ENCODE data around the gene RAB25.

GRCh38 chr1:156074661-156075060, 13.7 kb downstream of the RAB25 start:
- TF ChIP-seq CTCF (conservative IDR thresholded peaks at IDR 0.05) (no peak), ZFX (IDR thresholded peaks at IDR 0.05) (no peak)

Measured in C4-2B (cell line).